NCI-H2107 treated with DMSO at 0.1 percent for 48 hours (cell line): ENCODE results near the gene ZNF70.
"Not testable (repeated sequence)": the region's sequence is repeated elsewhere in the genome, so short reads cannot be mapped to it uniquely, and the experiment has no call there.

Experiments used
- DNase-seq: peaks from one replicate; lab custom pipeline; 2025; ENCODE audit not compliant: unreplicated experiment; lab: John Stamatoyannopoulos, UW

The ZNF70 gene

GRCh38 chr22:23760056-23760455, 9.1 kb upstream of the ZNF70 start:
- no peak for DNase-seq

DNA sequence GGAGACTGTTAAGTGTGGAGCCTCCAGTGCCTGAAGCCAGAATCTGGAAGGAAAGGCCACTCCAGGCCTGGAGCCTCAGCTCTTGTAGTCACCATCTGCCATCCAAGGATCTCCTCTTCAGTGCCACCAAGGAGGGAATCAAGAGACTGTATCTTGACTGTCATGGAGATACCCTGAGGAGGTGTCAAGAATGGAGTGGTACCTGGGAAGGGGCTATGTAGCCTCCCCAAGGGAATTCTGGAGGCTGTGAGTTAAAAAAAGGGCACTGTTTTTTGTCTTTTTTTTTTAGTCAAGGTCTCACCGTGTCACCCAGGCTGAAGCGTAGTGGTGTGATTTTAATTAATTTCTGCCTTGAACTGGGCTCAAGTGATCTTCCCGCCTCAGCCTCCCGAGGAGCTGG, 8.7 kb upstream of the ZNF70 start:
- no peak for DNase-seq

- DNase-seq: no peak
Observed at GRCh38 chr22:23756891-23757290, 6.0 kb upstream of the ZNF70 start.

GRCh38 chr22:23755711-23756110, 4.8 kb upstream of the ZNF70 start:
- DNase-seq: no peak

DNA sequence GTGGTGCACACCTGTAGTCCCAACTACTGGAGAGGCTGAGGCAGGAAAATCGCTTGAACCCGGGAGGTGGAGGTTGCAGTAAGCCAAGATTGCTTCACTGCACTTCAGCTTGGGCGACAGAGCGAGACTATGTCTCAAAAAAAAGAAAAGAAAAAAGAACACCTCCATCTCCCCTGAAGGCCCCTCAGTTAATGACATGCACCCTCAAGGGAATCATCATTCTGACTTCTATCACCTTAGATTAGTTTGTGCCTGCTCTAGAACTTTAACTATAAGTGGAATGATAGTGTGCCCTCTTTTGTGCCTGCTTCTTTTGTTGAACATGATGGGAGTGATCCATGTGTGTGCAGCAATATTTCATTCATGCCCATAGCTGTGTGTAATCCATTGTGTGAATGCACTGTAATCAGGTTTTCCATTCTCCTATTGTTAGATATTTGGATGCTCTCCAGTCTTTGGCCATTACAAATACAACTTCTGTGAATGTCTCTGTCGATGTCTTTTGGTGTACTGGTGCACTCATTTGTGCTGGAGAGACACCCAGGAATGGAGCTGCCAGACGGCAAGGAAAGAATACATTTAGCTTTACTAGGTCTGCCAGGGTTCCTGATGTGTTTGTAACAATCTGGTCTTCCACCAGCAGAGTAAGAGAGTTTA, 4.2 kb upstream of the ZNF70 start:
- no peak for DNase-seq

DNA sequence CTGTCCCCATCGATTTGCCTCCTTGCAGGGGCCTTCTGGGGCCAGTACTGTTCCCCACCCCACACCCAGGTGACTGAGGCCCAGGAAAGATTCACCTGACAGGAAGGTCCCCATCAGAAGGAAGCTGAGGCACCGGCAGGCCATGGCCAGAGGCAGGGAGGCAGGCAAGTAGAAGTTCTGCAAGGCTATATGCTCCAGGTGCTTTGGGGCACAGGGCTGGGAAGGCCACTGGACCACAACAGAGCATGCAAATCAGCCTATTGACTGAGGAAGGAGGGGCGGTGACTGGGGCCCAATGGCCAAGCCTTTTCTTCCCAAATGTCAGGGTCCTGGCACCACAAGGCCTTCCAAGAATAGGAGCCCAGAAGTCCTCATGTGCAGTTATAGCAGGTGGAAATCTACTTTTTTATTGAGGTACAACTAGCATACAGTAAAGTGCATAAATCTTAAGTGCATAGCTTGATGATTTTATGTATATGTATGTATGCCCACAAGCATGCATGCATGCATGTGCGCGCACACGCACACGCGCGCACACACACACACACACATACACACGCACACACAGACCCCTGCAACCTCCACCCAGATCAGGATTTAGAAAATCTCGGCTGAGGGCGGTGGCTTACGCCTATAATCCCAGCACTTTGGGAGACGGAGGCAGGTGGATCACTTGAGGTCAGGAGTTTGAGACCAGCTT, 3.5 kb upstream of the ZNF70 start, which contains the start of gene VPREB3:
Gene VPREB3 (minus strand): TSS at position 206 of the 700 bp plus-strand sequence. CDS start 62 bp downstream, at position 144.
- no peak for DNase-seq

DNA sequence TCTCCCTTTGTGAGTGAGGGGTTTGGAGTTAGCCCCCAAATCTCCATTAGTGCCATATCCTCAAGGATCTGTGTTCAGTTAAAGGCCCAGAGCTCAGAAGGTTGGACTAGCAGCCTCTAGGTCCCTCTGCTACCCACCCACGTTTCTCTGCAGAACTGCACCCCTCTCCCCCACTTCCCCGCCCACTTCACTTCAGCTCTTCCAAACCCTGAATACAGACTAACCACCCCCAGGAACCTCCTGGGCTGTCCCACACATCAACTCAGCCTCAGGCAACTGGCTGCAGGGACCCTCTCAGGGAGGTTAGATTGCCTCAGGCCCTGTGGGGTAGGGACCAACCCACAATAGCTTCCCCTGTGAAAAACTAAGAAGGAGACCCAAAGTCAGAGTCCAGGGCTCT, 2.5 kb upstream of the ZNF70 start:
- DNase-seq: no peak

- DNase-seq: no peak
Observed at GRCh38 chr22:23752750-23753149, 1.8 kb upstream of the ZNF70 start.

GRCh38 chr22:23752090-23752691, 1.3 kb upstream of the ZNF70 start:
- no peak for DNase-seq

DNA sequence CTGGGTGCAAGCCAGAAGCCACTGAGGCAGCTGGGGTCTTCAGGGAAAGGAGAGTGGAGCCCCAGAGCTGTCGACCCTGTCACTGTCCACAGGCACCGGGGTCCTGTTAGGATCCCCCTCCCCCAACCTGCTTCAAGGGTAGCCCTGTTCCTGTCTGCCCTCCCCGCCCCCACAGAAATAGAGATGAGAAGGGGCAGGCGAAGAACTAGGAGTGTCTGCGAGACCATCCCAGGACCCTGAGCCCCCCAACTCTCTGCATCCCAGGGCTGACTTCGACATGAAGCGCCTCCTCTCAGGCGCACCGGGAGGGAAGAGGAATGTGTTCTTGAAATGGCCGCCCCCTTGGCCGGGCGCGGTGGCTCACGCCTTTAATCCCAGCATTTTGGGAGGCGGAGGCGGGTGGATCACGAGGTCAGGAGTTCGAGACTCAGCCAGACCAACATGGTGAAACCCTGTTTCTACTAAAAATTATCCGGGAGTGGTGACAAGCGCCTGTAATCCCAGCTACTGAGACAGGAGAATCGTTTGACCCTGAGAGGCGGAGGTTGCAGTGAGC, 607 bp upstream of the ZNF70 start:
- no peak for DNase-seq

GRCh38 chr22:23750367-23750713, 572 bp downstream of the ZNF70 start:
- DNase-seq: no peak

GRCh38 chr22:23749841-23750301, 1.0 kb downstream of the ZNF70 start:
- no peak for DNase-seq

- DNase-seq: no peak
Observed at GRCh38 chr22:23745791-23746190, 5.1 kb downstream of the ZNF70 start.

- no peak for DNase-seq
Observed at GRCh38 chr22:23744485-23744884, 6.4 kb downstream of the ZNF70 start.

GRCh38 chr22:23744001-23744400, 6.9 kb downstream of the ZNF70 start:
- DNase-seq: no peak

DNA sequence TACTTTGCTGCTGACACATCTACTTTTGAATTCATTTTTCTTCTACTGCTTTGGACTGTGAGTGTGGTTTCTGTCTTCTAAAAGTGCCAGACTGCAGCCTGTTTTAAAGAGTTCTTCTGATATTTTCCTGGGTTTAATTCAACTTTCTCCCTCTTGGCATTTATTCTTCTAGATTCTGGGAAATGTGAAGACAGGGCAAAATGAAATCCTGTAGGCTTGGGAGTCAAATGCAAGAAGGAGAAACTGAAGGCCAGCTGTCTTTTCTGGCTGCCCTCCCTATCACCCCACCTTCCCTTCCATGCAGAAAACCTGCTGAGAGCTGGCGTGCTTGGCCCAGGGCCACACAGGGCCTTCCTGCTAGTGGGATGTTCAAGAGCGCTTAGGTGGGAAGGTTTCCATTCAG, 7.6 kb downstream of the ZNF70 start:
- no peak for DNase-seq

GRCh38 chr22:23742505-23743264, 8.2 kb downstream of the ZNF70 start:
- DNase-seq: no peak

- DNase-seq: no peak
Observed at GRCh38 chr22:23737696-23738095, 13.2 kb downstream of the ZNF70 start.

DNA sequence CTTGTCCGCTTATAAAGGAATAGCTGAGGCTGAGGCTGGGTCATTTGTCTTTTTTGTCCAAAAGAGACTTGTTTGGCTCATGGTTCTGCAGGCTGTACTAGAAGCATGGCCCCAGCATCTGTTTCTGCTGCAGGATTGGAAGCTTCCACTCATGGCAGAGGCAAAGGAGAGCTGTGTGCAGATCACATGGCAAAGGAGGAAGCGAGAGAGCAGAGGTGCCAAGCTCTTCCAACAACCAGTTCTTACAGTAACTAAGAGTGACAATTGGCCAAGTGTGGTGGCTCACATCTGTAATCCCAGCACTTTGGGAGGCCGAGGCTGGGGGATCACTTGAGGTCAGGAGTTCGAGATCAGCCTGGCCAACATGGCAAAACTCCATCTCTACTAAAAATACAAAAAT, 22.8 kb downstream of the ZNF70 start:
- not testable (repeated sequence) for DNase-seq

- no peak for DNase-seq
Observed at GRCh38 chr22:23722724-23723123, 28.2 kb downstream of the ZNF70 start.

- no peak for DNase-seq
Observed at GRCh38 chr22:23722160-23722559, 28.8 kb downstream of the ZNF70 start.
